HG03064 (cell line): ENCODE measurements around the gene AHCYL1.

Experiments
- ATAC-seq: cut with Tn5 transposase; IDR thresholded peaks from one replicate; pipeline ENCODE4 v1.9.1; 2021; ENCODE audit warnings: low read depth; ENCODE audit not compliant: unreplicated experiment

The AHCYL1 gene

DNA sequence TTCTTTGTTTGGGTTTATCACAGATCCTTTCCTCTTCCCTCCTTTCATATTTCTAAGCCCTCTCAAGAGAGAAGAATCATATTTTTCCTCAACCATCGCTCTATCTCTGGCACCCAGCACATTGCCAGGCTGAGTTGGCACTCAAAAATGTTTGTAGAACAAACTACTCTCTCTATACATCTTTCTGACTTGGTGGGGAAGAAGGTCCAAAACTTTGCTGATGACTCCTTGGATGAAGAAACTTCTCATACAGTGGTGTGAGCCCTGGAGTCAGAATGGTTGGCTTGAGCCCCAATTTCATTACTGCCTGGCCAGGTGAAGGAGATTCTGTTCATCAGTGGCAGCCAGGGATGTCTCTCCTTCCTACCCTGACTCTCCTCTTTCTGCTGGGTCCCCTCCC is 74.0 kb downstream of the AHCYL1 start:
- ATAC-seq, result no peak

DNA sequence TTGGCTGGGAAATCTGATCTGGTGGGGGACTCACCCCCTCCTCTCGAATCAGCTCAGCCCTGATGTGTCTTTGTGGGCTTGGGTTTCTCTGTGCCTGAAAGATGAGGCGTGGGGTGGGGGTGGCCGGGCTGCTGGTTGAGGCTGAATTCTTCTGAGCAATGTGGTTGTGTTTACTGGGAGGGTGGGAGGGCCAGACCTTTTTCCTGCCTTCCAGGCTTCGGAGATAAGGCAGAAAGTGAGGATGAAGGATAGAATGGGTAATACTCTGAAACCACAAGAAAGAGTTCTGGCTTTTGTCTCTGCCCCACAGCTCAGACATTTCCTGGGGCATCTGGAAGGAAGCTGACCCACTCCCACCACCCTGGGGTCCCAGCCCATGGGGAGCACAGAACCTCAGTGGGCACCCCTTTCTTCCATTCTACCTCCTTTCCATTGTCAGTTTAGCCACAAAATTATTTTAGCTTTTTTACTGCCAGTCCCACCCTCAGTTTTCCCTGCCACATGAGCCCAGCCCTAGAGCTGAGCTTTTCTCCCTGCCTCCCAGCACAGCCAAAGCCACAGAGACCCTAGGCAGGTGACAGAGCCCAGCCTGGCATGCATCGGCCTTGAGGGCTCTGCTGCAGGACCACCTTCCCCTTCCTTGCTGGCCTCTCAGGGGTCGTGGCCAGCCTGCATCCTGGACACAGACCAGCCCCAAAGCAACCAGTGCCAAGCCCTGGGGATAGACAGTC is 74.7 kb downstream of the AHCYL1 start:
- ATAC-seq, result no peak

DNA sequence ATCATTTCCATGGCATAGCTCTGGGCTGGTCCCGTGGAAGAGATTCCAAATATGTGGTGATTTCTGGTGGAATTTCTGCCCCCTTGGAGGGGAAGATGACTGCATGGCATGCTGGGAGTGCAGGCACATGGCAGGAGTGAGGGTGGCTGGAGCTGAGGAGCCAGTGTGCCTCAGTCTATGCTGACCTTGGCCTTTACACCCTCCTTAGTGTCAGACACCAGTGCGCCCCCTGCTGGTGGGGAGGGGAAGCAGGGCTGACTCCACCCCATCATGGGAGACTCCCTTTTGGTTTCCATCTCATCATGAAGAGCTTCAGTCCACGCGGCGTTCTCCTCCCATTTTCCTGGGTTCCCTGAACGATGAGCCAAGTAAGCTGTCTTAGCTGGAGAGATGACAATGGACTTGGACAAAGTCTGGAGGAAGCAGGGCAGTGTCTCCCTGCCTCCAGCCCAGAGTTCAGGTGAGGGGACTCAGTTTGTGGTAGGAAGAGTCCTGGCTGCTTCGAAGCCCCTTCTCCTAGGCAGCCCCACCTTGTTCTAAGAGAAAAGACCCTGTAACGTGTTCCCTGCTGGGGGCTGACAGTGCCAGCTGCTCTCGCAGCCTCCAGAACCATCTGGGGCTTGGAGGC is 75.6 kb downstream of the AHCYL1 start:
- no peak for ATAC-seq

DNA sequence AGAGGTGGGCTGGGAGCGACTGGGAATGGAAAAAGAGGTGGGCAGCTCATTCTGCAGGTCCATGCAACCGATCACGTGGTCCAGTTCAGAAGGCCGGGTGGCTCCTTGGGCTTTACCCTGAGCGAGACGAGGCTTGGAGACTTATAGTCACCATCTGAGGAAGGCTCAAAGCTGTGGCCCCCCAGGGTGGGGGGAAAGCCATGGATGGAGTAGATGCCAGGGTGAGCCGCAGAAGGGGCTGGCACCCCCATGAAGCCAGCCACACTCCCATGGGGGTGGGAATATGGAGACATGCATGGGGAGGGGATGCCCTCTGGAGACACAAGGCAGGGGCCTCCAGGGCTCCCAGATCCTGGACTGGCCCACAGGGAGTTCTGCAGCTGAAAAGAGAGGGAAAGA is 76.1 kb downstream of the AHCYL1 start:
- no peak for ATAC-seq

DNA sequence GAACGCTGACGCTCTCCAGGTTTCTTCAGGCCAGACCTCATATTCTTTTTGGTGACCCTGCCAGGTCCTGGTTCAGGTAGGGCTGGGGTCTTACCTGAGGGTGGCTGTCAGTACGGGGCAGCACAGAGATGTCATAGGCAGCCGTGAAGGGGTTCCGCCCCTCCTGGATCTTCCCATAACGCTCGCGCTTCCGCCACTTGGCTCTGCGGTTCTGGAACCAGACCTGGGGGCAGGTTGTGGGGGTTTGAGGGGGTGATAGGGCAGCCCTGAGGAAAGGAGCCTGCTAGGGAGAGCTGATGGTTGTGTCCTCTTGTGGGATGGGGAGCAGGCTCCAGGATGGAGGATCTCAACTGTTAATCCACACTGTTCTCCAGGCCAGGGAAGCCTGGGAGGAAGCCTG is 76.8 kb downstream of the AHCYL1 start:
- ATAC-seq, result no peak

DNA sequence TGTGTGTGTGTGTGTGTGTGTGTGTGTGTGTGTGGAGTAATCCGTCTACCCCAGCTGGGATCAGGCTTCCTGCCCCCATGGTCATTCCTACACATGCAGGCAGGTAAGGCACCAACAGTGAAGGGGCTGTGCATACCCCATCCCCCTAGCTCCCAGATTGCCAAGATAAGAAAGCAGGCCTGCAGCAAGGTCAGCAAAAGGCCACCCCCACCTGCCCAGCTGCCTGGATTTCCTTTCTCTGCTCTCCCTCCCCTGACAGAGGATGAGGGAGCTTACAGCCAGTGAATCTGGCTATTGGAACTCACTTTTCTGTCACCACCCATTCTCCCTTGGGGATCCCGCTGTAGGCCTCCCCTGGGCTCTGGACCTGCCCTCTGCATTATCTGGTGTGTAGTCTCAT is 78.0 kb downstream of the AHCYL1 start:
- no peak for ATAC-seq

DNA sequence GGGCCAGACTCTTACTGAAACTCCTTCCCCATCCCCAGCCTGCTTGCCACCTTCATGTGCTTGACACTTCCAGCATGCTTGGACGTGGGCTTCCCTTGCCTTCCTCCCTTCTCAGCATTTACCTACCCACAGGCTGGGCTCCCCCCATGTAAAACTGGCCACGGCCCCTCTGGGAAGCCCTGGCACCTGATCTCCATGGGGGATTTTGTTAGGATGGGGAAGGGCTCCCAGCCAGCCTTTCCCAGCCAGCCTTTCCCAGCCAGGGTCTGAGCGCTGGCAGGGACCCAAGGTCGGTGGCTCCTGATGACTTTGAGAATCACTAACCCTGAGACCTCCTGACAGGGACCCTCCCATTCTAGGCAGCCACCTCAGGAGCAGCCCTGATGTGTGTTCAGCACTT is 79.2 kb downstream of the AHCYL1 start:
- no peak for ATAC-seq

DNA sequence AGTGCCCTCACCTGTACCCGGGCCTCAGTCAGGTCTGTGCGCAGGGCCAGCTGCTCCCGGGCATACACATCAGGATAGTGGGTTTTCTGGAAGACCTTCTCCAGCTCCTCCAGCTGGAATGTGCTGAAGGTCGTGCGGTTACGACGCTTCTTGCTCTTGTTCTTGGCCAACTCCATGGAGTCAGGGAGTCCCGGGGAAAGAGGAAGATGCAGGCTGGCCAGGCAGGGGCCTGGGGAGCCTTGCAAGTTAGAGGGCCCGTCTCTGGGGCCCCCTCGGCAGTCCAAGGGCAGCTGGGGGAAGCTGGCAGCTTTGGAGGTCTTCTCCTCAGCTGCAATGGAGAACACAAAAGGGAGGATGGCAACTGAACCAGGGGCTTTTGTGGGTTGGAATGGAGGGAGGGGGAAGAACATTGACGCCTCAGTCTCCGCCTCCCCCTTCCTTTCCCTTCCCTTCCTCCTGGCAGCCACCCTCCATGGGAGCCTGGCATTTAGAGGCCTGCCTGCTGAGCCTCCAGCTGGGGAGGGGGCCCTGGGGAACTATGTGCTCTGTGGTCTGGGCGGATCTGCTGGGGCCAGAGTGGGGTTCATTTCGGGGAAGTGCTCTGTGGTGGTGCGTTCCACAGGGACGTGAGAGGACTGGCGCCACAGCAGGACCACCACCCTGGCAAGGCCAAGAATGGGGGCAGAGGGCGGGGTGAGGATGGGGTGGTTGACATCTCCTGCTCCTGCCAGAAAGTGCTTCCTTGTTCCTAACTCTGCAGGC is 80.2 kb downstream of the AHCYL1 start:
- no peak for ATAC-seq

DNA sequence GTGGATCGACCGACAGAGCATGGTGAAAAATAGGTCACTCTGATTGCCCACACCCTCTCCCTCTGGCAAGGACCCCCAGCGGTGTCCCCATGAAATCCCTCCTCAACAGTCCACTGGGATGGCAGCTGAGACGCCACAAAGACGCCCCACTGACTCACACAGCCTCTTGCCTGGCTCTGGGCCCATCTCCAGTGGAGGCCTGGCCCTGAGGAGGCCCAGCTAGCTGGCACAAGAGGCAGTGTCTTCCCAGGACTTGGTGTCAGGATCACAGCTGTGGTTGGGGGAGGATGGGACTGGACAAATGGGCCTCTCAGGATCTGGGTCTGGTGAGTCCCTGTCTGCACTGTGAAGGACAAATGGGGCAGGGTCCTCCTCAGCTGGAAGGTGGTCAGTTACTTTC is 81.3 kb downstream of the AHCYL1 start:
- no peak for ATAC-seq

DNA sequence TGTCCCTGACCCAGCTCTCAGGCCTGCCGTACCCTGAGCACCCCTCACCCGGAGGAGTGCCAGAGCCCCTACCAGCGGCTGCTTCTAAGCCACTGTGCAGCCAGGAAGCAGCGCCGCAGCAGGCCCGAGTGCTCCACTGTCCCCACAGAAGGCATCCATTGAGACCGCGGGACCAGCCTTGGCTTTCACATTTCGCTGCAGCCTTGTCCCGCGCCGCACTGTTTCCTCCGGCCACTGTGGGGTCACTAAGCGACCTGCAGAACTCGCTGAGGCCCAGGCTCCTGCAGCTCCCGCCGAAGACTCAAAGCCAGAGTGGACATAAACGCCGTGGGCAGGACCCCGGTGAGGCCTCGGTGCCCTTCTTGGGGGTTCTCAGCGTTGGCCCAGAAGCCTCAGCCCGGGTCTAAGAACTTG is 82.9 kb downstream of the AHCYL1 start:
- no peak for ATAC-seq

DNA sequence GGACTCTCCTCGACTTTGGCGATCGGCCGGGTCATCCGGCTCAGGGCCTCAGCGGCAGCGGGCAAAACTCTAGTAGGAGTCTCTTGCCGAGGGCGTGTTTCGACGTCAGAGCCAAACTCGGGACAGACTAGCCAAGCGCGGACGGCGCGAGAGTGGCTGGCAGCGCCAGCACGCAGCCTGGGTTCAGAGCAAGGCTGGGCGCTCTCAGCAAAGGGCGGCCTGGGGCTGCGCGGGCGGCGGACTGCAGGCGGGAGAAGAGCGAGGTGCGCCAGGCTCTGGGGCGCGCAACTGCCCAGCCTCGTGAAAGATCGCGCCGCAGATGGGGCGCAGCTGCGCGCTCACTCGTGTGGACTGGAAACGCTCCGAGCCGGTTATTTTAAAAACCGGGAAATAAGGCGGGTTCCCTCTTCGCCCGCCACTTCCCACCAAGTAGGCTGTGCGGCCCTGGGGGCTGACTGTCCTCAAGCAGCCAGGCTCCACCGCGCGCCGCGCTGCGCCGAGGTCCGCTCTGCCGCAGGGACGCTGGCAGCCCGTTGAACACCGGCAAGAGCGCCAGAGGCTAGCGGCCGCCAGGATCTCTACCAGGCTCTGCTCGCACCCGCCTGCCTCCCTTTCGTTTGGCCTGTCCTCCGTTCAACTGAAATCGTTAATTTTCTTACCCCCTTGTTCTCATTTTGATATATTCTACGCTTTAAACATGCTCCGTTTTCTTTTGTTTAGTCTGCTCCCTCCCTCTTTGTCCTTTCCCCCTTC is 83.5 kb downstream of the AHCYL1 start:
- no peak for ATAC-seq

DNA sequence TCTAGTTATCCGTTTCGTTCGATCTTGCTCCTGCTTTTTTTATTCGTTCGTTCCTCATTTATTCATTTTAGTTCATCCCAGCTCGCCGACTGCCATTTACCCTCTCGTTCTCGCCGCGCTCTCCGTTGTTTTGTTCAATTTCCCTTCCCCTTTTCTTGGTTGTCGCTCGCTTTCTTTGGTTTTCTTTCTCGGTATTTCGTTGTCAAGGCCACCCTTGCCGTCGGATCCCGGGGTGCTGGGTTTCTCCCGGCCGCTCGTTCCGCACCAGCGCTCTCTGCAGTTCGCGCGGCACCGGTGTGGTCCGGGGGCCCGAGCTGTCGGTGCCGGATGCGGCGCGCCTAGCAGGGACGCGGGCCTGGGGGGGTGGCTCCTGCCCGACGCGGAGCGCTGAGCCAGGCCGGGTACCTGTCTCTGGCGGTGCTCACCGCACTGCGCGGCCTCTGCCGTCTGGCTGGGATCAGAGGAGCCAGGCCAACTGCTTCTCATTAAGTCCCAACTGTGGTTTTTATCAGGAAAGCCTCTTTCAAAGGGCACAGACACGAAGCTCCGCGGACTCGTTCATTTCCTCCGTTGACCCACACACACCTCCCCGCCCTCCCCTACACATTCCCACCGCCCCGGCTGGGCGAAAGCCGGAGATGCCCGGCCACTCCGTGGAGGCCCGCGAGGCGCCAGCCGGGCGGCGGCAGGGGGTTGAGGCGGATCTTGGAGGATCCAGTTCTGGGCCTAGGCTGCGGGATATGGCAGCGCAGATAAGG is 84.3 kb downstream of the AHCYL1 start:
- ATAC-seq, result no peak

DNA sequence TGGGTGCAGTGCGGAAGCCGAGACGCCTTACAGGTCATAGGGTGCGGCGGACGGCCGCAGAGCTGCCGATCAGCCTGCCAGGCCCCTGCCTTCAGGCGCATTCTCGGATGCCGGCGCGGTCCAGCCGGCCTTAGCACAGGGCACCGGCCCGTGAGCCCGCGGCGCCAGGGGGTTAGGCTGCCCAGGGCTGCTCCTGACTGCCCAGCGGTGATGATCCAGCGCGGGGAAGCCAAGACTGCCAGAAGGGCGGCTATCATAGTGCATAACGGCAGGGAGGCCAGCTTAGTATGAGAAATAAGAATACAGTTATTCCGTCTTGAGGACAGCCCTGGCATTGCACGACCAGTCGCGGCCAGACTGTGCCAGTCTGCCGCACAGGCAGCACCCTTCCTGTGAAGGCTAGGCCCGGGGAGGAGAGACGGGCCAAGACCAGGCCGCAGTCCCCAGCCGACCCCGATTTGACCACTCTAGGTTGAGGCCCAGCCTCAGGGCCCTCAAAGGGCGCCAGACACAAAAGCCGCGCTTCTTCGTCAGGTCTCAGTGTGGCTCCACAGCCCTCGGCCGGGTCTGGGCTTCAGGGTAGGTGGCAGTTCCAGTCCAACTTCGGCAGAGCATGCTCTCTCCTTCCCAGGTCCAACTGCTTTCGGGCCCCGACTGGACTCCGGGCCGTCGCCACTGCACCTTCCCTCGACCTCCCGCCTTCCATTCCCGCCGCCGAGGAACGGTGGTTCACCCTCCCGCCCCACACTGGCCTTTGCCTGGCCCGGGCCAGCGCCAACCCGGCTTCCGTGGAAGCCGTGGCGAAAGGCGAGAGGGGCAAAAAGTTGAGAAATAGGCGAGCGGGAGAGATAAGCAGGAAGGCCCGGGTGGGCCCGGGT is 85.1 kb downstream of the AHCYL1 start:
- ATAC-seq, result no peak

DNA sequence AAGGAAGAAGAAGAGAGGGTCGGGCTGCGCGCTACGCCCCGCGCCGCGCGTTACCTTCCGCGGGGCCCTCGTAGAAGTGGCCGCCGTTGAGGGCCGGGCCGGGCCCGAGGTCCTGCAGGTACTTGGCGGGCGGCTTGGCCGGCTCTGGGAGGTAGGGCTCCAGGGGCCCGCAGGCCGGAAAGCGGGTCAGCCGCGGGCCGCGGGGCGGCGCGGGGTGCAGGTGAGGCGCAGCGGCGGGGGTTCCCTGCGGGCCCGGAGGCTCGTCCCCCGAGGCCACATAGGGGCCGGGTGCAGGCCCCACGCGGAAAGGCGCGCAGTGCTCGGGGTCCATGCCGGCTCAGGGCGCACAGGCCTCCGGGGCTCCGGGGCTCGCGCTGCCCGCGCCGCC is 85.7 kb downstream of the AHCYL1 start:
- ATAC-seq, result no peak

DNA sequence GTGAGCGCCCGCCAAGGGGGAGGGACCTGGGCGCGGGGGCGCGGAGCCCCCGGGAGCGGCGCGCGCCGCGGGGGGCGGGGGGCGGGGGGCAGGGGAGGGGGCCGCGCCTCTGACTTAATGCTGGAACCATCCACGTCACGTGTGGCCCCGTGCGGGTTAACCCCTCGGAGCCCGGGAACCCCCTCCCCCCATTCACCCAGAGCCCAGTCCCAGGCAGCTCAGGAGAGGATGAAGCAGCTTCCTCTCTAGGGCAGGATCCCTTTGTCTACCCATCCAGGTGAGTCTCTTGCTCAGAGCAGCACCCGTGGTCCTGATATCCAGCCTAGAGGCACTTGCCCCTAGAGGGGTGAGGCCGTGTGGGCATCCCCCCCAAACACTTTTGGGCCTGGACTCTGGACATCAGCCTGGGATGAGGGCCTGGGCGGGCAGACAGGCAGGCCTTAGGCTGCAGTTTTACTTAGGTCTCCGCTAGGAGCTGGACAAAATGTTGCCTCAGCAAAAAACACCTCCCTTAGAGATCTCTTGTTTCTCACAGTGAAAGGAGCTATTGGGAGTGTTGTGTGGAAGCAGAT is 86.2 kb downstream of the AHCYL1 start, which contains the start of gene ALX3:
Gene ALX3 (minus strand): TSS at position 2 of the 572 bp plus-strand sequence. CDS start 60 bp downstream, outside the sequence.
- ATAC-seq, result no peak
